NCI-H82 treated with DMSO at 0.1 percent for 48 hours (cell line): ENCODE data around the gene TSPAN14.
A peak's percentile ranks its signal among the peaks of the same experiment; 100 is the strongest.
"Not testable (repeated sequence)": the region's sequence is repeated elsewhere in the genome, so short reads cannot be mapped to it uniquely, and the experiment has no call there.

ENCODE experiments used
- DNase-seq: peaks from one replicate; lab custom pipeline; 2025; ENCODE audit not compliant: unreplicated experiment; lab: John Stamatoyannopoulos, UW

Gene TSPAN14

GRCh38 chr10:80520661-80521470 lies 66.8 kb downstream of the TSPAN14 start:
- no peak for DNase-seq

GRCh38 chr10:80522756-80523363 lies 68.8 kb downstream of the TSPAN14 start:
- no peak for DNase-seq

- no peak for DNase-seq
Observed at GRCh38 chr10:80523773-80524172, 69.7 kb downstream of the TSPAN14 start.

- no peak for DNase-seq
Observed at GRCh38 chr10:80524190-80524909, 70.2 kb downstream of the TSPAN14 start.

- DNase-seq, result no peak
Observed at GRCh38 chr10:80526218-80526617, 72.1 kb downstream of the TSPAN14 start.

- DNase-seq, result no peak
Observed at GRCh38 chr10:80526742-80527141, 72.6 kb downstream of the TSPAN14 start.

- no peak for DNase-seq
Observed at GRCh38 chr10:80528185-80528700, 74.1 kb downstream of the TSPAN14 start.

- no peak for DNase-seq
Observed at GRCh38 chr10:80528901-80529300, 74.8 kb downstream of the TSPAN14 start.

- no peak for DNase-seq
Observed at GRCh38 chr10:80529604-80530003, 75.5 kb downstream of the TSPAN14 start.

GRCh38 chr10:80530251-80530650 lies 76.1 kb downstream of the TSPAN14 start:
- no peak for DNase-seq

- DNase-seq, result no peak
Observed at GRCh38 chr10:80530816-80531215, 76.7 kb downstream of the TSPAN14 start.

GRCh38 chr10:80532571-80532970 lies 78.5 kb downstream of the TSPAN14 start:
- no peak for DNase-seq

- not testable (repeated sequence) for DNase-seq
Observed at GRCh38 chr10:80534059-80534458, 79.9 kb downstream of the TSPAN14 start.

GRCh38 chr10:80534646-80535045 lies 80.5 kb downstream of the TSPAN14 start:
- not testable (repeated sequence) for DNase-seq

- no peak for DNase-seq
Observed at GRCh38 chr10:80535671-80536360, 81.7 kb downstream of the TSPAN14 start.

GRCh38 chr10:80536361-80536835 lies 82.3 kb downstream of the TSPAN14 start:
- DNase-seq, result no peak

GRCh38 chr10:80537086-80537735 lies 83.1 kb downstream of the TSPAN14 start:
- peak; percentile 14 for DNase-seq

- DNase-seq, result no peak
Observed at GRCh38 chr10:80537736-80538480, 83.8 kb downstream of the TSPAN14 start, which contains the start of gene SH2D4B. Gene SH2D4B, plus strand, starts transcription at chr10:80537902. Its CDS starts 430 bp downstream, at chr10:80538332.

- no peak for DNase-seq
Observed at GRCh38 chr10:80538481-80539185, 84.5 kb downstream of the TSPAN14 start.
